ENCODE results near the gene MED13L. TPM values are rescaled to one million over a fixed set of nuclear protein-coding genes. Genes with fewer than 3 reads are reported as not detected.

Gene MED13L
- total and polyA plus RNA-seq, 2 of the 8 experiments (the other 6 are each of a cell fraction or from before 2014, with no cell fraction given) = 15.9 to 51.7 TPM

GRCh38 chr12:116024769-116025168 lies 252.7 kb downstream of the MED13L start:
- Histone ChIP-seq H3K79me1 (ENCODE audit: low read depth, low read length) (peaks cover 4% of the 10 kb centered on the region; the same call in 1 of the 2 replicates), H3K4me3 (ENCODE audit: extremely low read depth in 1 of 4, insufficient read depth in 2 of 4, low read depth in 3 of 4, low read length in 4 of 4) (no peak overlapping the region), H4K20me1 (replicated peaks in 1 of 2; ENCODE audit: control insufficient read depth in 1 of 2, insufficient read depth in 2 of 2, low read length in 2 of 2) (no peaks in the 10 kb centered on the region), H3K9me3 (ENCODE audit: insufficient read depth in 2 of 2, low read depth in 1 of 2, low read length in 1 of 2) (no peaks in the 10 kb centered on the region), H2AFZ (ENCODE audit: low read length) (no peak overlapping the region), H3K27ac (ENCODE audit: low read depth, low read length) (no peak overlapping the region), H3K14ac (ENCODE audit: insufficient read length) (no peak overlapping the region), H3K79me2 (ENCODE audit: control insufficient read depth in 1 of 2, insufficient read depth in 2 of 2, low read length in 2 of 2) (peaks cover 0 to 23% of the 10 kb centered on the region in 2 experiments; a peak in 2 of 4 replicates), H3K9ac (replicated peaks in 1 of 4; ENCODE audit: extremely low read depth in 1 of 4, low read depth in 3 of 4, low read length in 3 of 4) (no peak overlapping the region), H3K18ac (ENCODE audit: extremely low read depth, low read length) (no peak overlapping the region), H4K5ac (ENCODE audit: insufficient read length, low read depth, low read length) (no peak overlapping the region), H2BK5ac (ENCODE audit: low read depth, low read length) (no peak overlapping the region), H3K23ac (ENCODE audit: insufficient read length) (no peak overlapping the region), H3K4me2 (ENCODE audit: insufficient read depth in 1 of 2, low read depth in 2 of 2, low read length in 2 of 2) (no peak overlapping the region), H3K4me1 (replicated peaks in 1 of 4; ENCODE audit: control insufficient read depth in 3 of 4, insufficient read depth in 4 of 4, low read length in 3 of 4) (peaks cover 0 to 5% (median 0%) of the 10 kb centered on the region in 4 experiments; a peak in 1 of 7 replicates), H3K56ac (replicated peaks; ENCODE audit: insufficient read length, low read depth, low read length) (no peak overlapping the region), H3K4ac (replicated peaks; ENCODE audit: insufficient read length, low read depth, low read length) (no peak overlapping the region), H2BK20ac (ENCODE audit: low read length) (no peak overlapping the region), H4K8ac (ENCODE audit: extremely low read depth, insufficient read depth, low read length) (no peak overlapping the region), H2BK120ac (replicated peaks; ENCODE audit: low read depth, low read length) (no peak overlapping the region), H4K91ac (replicated peaks; ENCODE audit: insufficient read length, low read length) (no peak overlapping the region), H3K23me2 (ENCODE audit: low read depth, low read length) (no peaks in the 10 kb centered on the region), H2BK15ac (ENCODE audit: low read length) (no peak overlapping the region), H2AK5ac (ENCODE audit: low read depth, low read length) (no peak overlapping the region), H3K36me3 (ENCODE audit: control insufficient read depth in 2 of 4, insufficient read depth in 4 of 4, low read length in 3 of 4) (no peaks in the 10 kb centered on the region), H2BK12ac (ENCODE audit: low read depth, low read length) (no peak overlapping the region), H3K27me3 (replicated peaks in 1 of 4; ENCODE audit: control insufficient read depth in 3 of 4, extremely low read depth in 1 of 4, insufficient read depth in 3 of 4, low read length in 3 of 4) (no peaks in the 10 kb centered on the region)
- ChIA-PET CTCF (ENCODE audit: partially characterized antibody) (no interaction called here), POLR2A (ENCODE audit: partially characterized antibody) (no interaction called here)
- WGBS, 2 experiments (ENCODE audit: extremely low coverage in 1 of 2, insufficient coverage in 1 of 2, insufficient read length in 1 of 2, insufficient replicate concordance in 2 of 2, low coverage in 1 of 2, low lambda C conversion rate in 2 of 2, missing lambda C conversion rate in 1 of 2) = 69% methylated on average over 2 of the region's 2 CpGs; no CpG with 5 or more reads in 1 of the 2 experiments
- no peak for TF ChIP-seq GTF2F1 (IDR thresholded peaks at IDR 0.05; ENCODE audit: borderline replicate concordance, low read depth, low read length)
- TF ChIP-seq E2F6 (IDR thresholded peaks at IDR 0.05) = no peak
- TF ChIP-seq, protein P1, sequence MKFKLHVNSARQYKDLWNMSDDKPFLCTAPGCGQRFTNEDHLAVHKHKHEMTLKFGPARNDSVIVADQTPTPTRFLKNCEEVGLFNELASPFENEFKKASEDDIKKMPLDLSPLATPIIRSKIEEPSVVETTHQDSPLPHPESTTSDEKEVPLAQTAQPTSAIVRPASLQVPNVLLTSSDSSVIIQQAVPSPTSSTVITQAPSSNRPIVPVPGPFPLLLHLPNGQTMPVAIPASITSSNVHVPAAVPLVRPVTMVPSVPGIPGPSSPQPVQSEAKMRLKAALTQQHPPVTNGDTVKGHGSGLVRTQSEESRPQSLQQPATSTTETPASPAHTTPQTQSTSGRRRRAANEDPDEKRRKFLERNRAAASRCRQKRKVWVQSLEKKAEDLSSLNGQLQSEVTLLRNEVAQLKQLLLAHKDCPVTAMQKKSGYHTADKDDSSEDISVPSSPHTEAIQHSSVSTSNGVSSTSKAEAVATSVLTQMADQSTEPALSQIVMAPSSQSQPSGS (IDR thresholded peaks at IDR 0.05; ENCODE audit: low read length) = no peak
- no peak for TF ChIP-seq KDM1A (IDR thresholded peaks at IDR 0.05; ENCODE audit: borderline replicate concordance, low read length)
- TF ChIP-seq CTBP2 (IDR thresholded peaks at IDR 0.05; ENCODE audit: borderline replicate concordance, insufficient read depth, insufficient read length, low read length) = no peak
- no peak for TF ChIP-seq ASH2L (IDR thresholded peaks at IDR 0.05; ENCODE audit: low read length)
- no peak for TF ChIP-seq TBP (IDR thresholded peaks at IDR 0.05; ENCODE audit: low read depth, low read length)
- FAIRE-seq = no peak
- no peak for DNase-seq (ENCODE audit: low read depth in 1 of 2, low spot score in 2 of 2)
